Neural progenitor cell (in vitro differentiated cells): ENCODE results near the gene TBX6. TPM values are rescaled to one million over a fixed set of nuclear protein-coding genes. Genes with fewer than 3 reads are reported as not detected.

Experiments used
- DNase-seq: peaks from one replicate; pipeline ENCODE4 v3.0.0-alpha.2; 2016; ENCODE audit warnings: low spot score
- H2AFZ ChIP-seq: fragments of 200-600 bp; sonication (generic); replicated peaks from 2 replicates; pipeline ENCODE4 v1.6.1; 2016; ENCODE audit warnings: antibody characterized with exemption
- H3F3A ChIP-seq: fragments of 200-600 bp; sonication (generic); 2 replicates; pipeline ENCODE4 v1.6.1; 2016; ENCODE audit warnings: antibody characterized with exemption, low read depth
- H3K27ac ChIP-seq: fragments of 200-600 bp; sonication (generic); 2 replicates; pipeline ENCODE4 v1.5.1; 2016; ENCODE audit warnings: mild to moderate bottlenecking
- H3K27me3 ChIP-seq: fragments of 200-600 bp; sonication (generic); 2 replicates; pipeline ENCODE4 v1.6.1; 2016; ENCODE audit warnings: mild to moderate bottlenecking, moderate library complexity
- H3K36me3 ChIP-seq: fragments of 200-600 bp; sonication (generic); 2 replicates; pipeline ENCODE4 v1.5.1; 2016
- H3K4me1 ChIP-seq: fragments of 200-600 bp; sonication (generic); 2 replicates; pipeline ENCODE4 v1.6.1; 2016; ENCODE audit warnings: mixed run types
- H3K4me2 ChIP-seq: fragments of 200-600 bp; sonication (generic); 2 replicates; pipeline ENCODE4 v1.6.1; 2016
- H3K4me3 ChIP-seq: fragments of 200-600 bp; sonication (generic); 2 replicates; pipeline ENCODE4 v1.5.1; 2016
- H3K79me2 ChIP-seq: fragments of 200-600 bp; sonication (generic); 2 replicates; pipeline ENCODE4 v1.6.1; 2016; ENCODE audit warnings: low read depth
- H3K9ac ChIP-seq: fragments of 200-600 bp; sonication (generic); 2 replicates; pipeline ENCODE4 v1.6.1; 2016
- H3K9me3 ChIP-seq: fragments of 200-600 bp; sonication (generic); 2 replicates; pipeline ENCODE4 v1.5.1; 2016; ENCODE audit warnings: low read depth
- H4K20me1 ChIP-seq: fragments of 200-600 bp; sonication (generic); 2 replicates; pipeline ENCODE4 v1.6.1; 2016; ENCODE audit warnings: low read depth
- H3K27ac Mint-ChIP-seq: 3 replicates; pipeline ENCODE4 v1.8.0; 2021; ENCODE audit warnings: mixed read lengths
- H3K27me3 Mint-ChIP-seq: 2 replicates; pipeline ENCODE4 v1.8.0; 2022; ENCODE audit warnings: low read depth, mild to moderate bottlenecking, inconsistent platforms, moderate library complexity, mixed read lengths; ENCODE audit not compliant: insufficient read depth
- H3K36me3 Mint-ChIP-seq: 3 replicates; pipeline ENCODE4 v1.8.0; 2021; ENCODE audit warnings: mixed read lengths
- H3K4me1 Mint-ChIP-seq: 3 replicates; pipeline ENCODE4 v1.8.0; 2021; ENCODE audit warnings: mixed read lengths
- H3K4me3 Mint-ChIP-seq: 3 replicates; pipeline ENCODE4 v1.8.0; 2021; ENCODE audit warnings: mild to moderate bottlenecking, moderate library complexity, mixed read lengths
- H3K9me3 Mint-ChIP-seq: 3 replicates; pipeline ENCODE4 v1.8.0; 2020; ENCODE audit warnings: mixed read lengths
- EZH2 ChIP-seq: fragments of 200-600 bp; sonication (generic); IDR thresholded peaks from 2 replicates; pipeline ENCODE4 v1.6.1; 2017; ENCODE audit warnings: antibody characterized with exemption, mild to moderate bottlenecking, moderate library complexity
- EZH2phosphoT487 ChIP-seq: fragments of 200-600 bp; sonication (generic); IDR thresholded peaks from 2 replicates; pipeline ENCODE4 v1.6.1; 2017; ENCODE audit warnings: antibody characterized with exemption
- total RNA-seq: library from RNA; depleted of rRNA; stranded (reverse); fragments of >200 nt; gene quantifications from 2 replicates; pipeline ENCODE4 v1.2.3, GENCODE V29; 2015; ENCODE audit warnings: low replicate concordance
- TF ChIP-seq, protein P1 (sequence below): fragments of 200-600 bp; sonication (generic); IDR thresholded peaks from 2 replicates; pipeline ENCODE4 v1.5.1; 2017; ENCODE audit warnings: antibody characterized with exemption, mild to moderate bottlenecking

Gene TBX6
- total RNA-seq, 1 donor from 2014 or later = 0.39 TPM

DNA sequence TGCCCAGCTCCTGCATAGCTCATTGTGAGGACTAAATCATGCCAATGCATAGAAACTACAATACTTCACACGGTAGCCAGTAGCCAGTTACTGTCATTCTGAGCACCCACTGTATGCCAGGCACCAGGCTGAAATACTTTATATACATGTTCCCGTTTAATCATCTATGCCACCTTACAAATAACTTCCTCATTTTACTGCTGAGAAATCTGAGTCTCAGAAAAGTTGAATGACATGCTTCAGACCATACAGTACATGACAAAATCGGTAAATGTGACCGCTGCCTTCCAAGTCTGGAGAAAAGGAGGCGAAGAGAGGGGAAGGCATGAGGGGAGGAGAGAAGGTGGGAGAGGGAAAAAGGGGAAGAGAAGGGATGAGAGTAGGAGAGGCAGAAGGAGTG, 51.5 kb downstream of the TBX6 start:
- Histone ChIP-seq H3K79me2 (no peaks in the 10 kb centered on the region), H3K9ac (no peak overlapping the region), H4K20me1 (no peaks in the 10 kb centered on the region), H3K4me2 (no peak overlapping the region), H3K36me3 (no peaks in the 10 kb centered on the region), H2AFZ (no peak overlapping the region), H3K27ac (no peak overlapping the region), H3F3A (no peaks in the 10 kb centered on the region), H3K4me3 (no peak overlapping the region), H3K27me3 (peaks cover 39% of the 10 kb centered on the region), H3K9me3 (no peaks in the 10 kb centered on the region), H3K4me1 (no peaks in the 10 kb centered on the region)
- no peak for DNase-seq
- H3K9me3 Mint-ChIP-seq = peaks cover 2% of the 10 kb centered on the region
- H3K4me1 Mint-ChIP-seq = no peaks in the 10 kb centered on the region
- no peaks in the 10 kb centered on the region for H3K36me3 Mint-ChIP-seq
- H3K27me3 Mint-ChIP-seq = peaks cover 9% of the 10 kb centered on the region
- H3K27ac Mint-ChIP-seq = no peak overlapping the region
- TF ChIP-seq EZH2phosphoT487 (no peak), EZH2 (no peak)
- TF ChIP-seq, protein P1, sequence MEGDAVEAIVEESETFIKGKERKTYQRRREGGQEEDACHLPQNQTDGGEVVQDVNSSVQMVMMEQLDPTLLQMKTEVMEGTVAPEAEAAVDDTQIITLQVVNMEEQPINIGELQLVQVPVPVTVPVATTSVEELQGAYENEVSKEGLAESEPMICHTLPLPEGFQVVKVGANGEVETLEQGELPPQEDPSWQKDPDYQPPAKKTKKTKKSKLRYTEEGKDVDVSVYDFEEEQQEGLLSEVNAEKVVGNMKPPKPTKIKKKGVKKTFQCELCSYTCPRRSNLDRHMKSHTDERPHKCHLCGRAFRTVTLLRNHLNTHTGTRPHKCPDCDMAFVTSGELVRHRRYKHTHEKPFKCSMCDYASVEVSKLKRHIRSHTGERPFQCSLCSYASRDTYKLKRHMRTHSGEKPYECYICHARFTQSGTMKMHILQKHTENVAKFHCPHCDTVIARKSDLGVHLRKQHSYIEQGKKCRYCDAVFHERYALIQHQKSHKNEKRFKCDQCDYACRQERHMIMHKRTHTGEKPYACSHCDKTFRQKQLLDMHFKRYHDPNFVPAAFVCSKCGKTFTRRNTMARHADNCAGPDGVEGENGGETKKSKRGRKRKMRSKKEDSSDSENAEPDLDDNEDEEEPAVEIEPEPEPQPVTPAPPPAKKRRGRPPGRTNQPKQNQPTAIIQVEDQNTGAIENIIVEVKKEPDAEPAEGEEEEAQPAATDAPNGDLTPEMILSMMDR = no peak
- H3K4me3 Mint-ChIP-seq = no peak overlapping the region

Other genes starting within 250 kb of the TBX6 start
- 21.0 and 61.7 TPM in 2 replicates for gene CDIPT, start 228.7 kb downstream of the TBX6 start, total RNA-seq
- gene SEZ6L2, start 192.4 kb downstream of the TBX6 start, total RNA-seq = 11.7 and 31.5 TPM in 2 replicates
- 0.97 and 4.5 TPM in 2 replicates for gene ASPHD1, start 191.4 kb downstream of the TBX6 start, total RNA-seq
- gene KCTD13, start 165.7 kb downstream of the TBX6 start, total RNA-seq = 3.9 and 12.0 TPM in 2 replicates
- gene TMEM219, start 129.8 kb downstream of the TBX6 start, total RNA-seq = 50.7 and 123 TPM in 2 replicates
- 13.8 and 49.9 TPM in 2 replicates for gene TAOK2, start 118.1 kb downstream of the TBX6 start, total RNA-seq
- 4.7 and 14.1 TPM in 2 replicates for gene HIRIP3, start 96.3 kb downstream of the TBX6 start, total RNA-seq
- 104 and 129 TPM in 2 replicates for gene INO80E, start 95.7 kb downstream of the TBX6 start, total RNA-seq
- 3.1 and 8.1 TPM in 2 replicates for gene DOC2A, start 80.9 kb downstream of the TBX6 start, total RNA-seq
- gene C16orf92, start 68.7 kb downstream of the TBX6 start, total RNA-seq = not detected in 2 replicates
- 2.4 and 9.0 TPM in 2 replicates for gene TLCD3B, start 60.7 kb downstream of the TBX6 start, total RNA-seq
- gene ALDOA, start 26.2 kb downstream of the TBX6 start, total RNA-seq = 469 and 981 TPM in 2 replicates
- gene PPP4C, start 15.9 kb downstream of the TBX6 start, total RNA-seq = 93.3 and 166 TPM in 2 replicates
- 6.8 and 30.7 TPM in 2 replicates for gene YPEL3, start 4.3 kb upstream of the TBX6 start, total RNA-seq
- gene GDPD3, start 21.6 kb upstream of the TBX6 start, total RNA-seq = 0.12 and 0.13 TPM in 2 replicates
- gene MAPK3, start 31.3 kb upstream of the TBX6 start, total RNA-seq = 20.9 and 41.1 TPM in 2 replicates
- gene CORO1A, start 91.7 kb upstream of the TBX6 start, total RNA-seq = 9.4 and 10.6 TPM in 2 replicates
- gene BOLA2B, start 101.7 kb upstream of the TBX6 start, total RNA-seq = 90.4 and 133 TPM in 2 replicates
- 10.4 and 31.7 TPM in 2 replicates for gene SLX1A, start 102.0 kb upstream of the TBX6 start, total RNA-seq
- gene SULT1A3, start 107.3 kb upstream of the TBX6 start, total RNA-seq = 6.2 and 8.5 TPM in 2 replicates
- gene NPIPB13, start 156.6 kb upstream of the TBX6 start, total RNA-seq = 1.9 and 4.0 TPM in 2 replicates